PC-9 (cell line): ENCODE data around the gene LPIN3. TPM values are rescaled to one million over a fixed set of nuclear protein-coding genes. Genes with fewer than 3 reads are reported as not detected.

Source experiments
- BruUV-seq: library from RNA; stranded (reverse); fragments of 400-500 nt; replicated peaks from 2 replicates; lab custom pipeline; 2021; lab: Mats Ljungman, UMichigan
- CTCF ChIA-PET: fragments of 300-600 bp; sonication (Branson Sonifier 250); formaldehyde crosslinking; loops from one replicate; lab custom pipeline; 2022; ENCODE audit warnings: antibody characterized with exemption; lab: Charles Lee
- POLR2A ChIA-PET: fragments of 300-600 bp; sonication (Branson Sonifier 250); formaldehyde crosslinking; loops from one replicate; lab custom pipeline; 2022; ENCODE audit warnings: antibody characterized with exemption; ENCODE audit not compliant: unreplicated experiment; lab: Charles Lee
- DNase-seq, 2 experiments: peaks; one replicate each; pipeline versions ENCODE4 v3.0.0 to v3.0.0-alpha.2; 2015 to 2022; ENCODE audit warnings: mixed read lengths in 1 of 2
- H2AFZ ChIP-seq: fragments of 200-600 bp; sonication (generic); 2 replicates; pipeline ENCODE4 v1.8.1; 2017; ENCODE audit warnings: antibody characterized with exemption
- H3F3A ChIP-seq: fragments of 200-600 bp; sonication (generic); 2 replicates; pipeline ENCODE4 v1.8.1; 2017; ENCODE audit warnings: antibody characterized with exemption, mild to moderate bottlenecking, low read depth; ENCODE audit not compliant: insufficient read depth
- H3K27ac ChIP-seq: fragments of 200-600 bp; sonication (generic); 2 replicates; pipeline ENCODE4 v1.6.1; 2016; ENCODE audit warnings: mixed run types
- H3K27me3 ChIP-seq: fragments of 200-600 bp; sonication (generic); 2 replicates; pipeline ENCODE4 v1.6.1; 2016; ENCODE audit warnings: low read depth, mixed run types; ENCODE audit not compliant: insufficient read depth
- H3K36me3 ChIP-seq: fragments of 200-600 bp; sonication (generic); 2 replicates; pipeline ENCODE4 v1.6.1; 2016; ENCODE audit warnings: low read depth, mixed run types
- H3K4me1 ChIP-seq: fragments of 200-600 bp; sonication (generic); replicated peaks from 2 replicates; pipeline ENCODE4 v1.6.1; 2016; ENCODE audit warnings: mixed run types; ENCODE audit not compliant: insufficient read depth
- H3K4me2 ChIP-seq: fragments of 200-600 bp; sonication (generic); 2 replicates; pipeline ENCODE4 v1.6.1; 2017; ENCODE audit warnings: mixed run types
- H3K4me3 ChIP-seq: fragments of 200-600 bp; sonication (generic); 2 replicates; pipeline ENCODE4 v1.6.1; 2016; ENCODE audit warnings: mixed run types
- H3K79me2 ChIP-seq: fragments of 200-600 bp; sonication (generic); 2 replicates; pipeline ENCODE4 v1.6.1; 2017; ENCODE audit warnings: low read depth, mixed run types
- H3K9me2 ChIP-seq: fragments of 200-600 bp; sonication (generic); 2 replicates; pipeline ENCODE4 v1.8.1; 2017; ENCODE audit warnings: mild to moderate bottlenecking; ENCODE audit not compliant: insufficient read depth
- H3K9me3 ChIP-seq: fragments of 200-600 bp; sonication (generic); 2 replicates; pipeline ENCODE4 v1.8.1; 2016; ENCODE audit warnings: low read depth; ENCODE audit not compliant: insufficient read depth
- H4K20me1 ChIP-seq: fragments of 200-600 bp; sonication (generic); 2 replicates; pipeline ENCODE4 v1.8.1; 2017; ENCODE audit not compliant: insufficient read depth
- CTCF ChIP-seq: fragments of 200-600 bp; sonication (generic); conservative IDR thresholded peaks from 2 replicates; pipeline ENCODE4 v1.6.1; 2017; ENCODE audit warnings: mixed run types, antibody characterized with exemption, mild to moderate bottlenecking, moderate library complexity
- EZH2 ChIP-seq: fragments of 200-600 bp; sonication (generic); IDR thresholded peaks from 2 replicates; pipeline ENCODE4 v1.8.0; 2017; ENCODE audit warnings: antibody characterized with exemption, low read depth
- intact Hi-C: fragments of 100-400 bp; cut with micrococcal nuclease; formaldehyde crosslinking; loops from one replicate; pipeline ENCODE4 v1.10.0; 2022; ENCODE audit not compliant: unreplicated experiment
- total RNA-seq: library from RNA; stranded (reverse); gene quantifications from 2 replicates; pipeline ENCODE4 v1.2.3, GENCODE V29; 2021

LPIN3 gene
- total RNA-seq, 1 experiment from 2014 or later, result 12.1 TPM

- H3K27me3 ChIP-seq, result no peaks in the 10 kb centered on the region
- H3K4me3 ChIP-seq, result peak within 1 kb of the TSS; percentile 83
- H3K4me2 ChIP-seq, result peak within 1 kb of the TSS; percentile 89
- ChIA-PET CTCF (no interaction called here), POLR2A (no interaction called here)
- H4K20me1 ChIP-seq, result no peaks in the 10 kb centered on the region; the same call in 1 of the 2 replicates
- H2AFZ ChIP-seq, result peak within 1 kb of the TSS; percentile 98
- peak; percentile 87 to 99 for DNase-seq
- BruUV-seq, result no TSS peak
- no peaks in the 10 kb centered on the region for H3K9me2 ChIP-seq
- no peaks in the 10 kb centered on the region for H3K9me3 ChIP-seq
- peaks cover 32% of the 10 kb centered on the region for H3K4me1 ChIP-seq
- peaks cover 24% of the 10 kb centered on the region; the same call in 1 of the 2 replicates for H3K79me2 ChIP-seq
- peak within 1 kb of the TSS; percentile 51 for H3K27ac ChIP-seq
- peaks cover 28% of the 10 kb centered on the region for H3F3A ChIP-seq
- intact Hi-C loops, result loop anchor here (1.0 to 5.0 kb wide), 3 partner anchors 12 to 50 kb away; partner anchors contain the start of gene LPIN3
- TF ChIP-seq CTCF (no peak), EZH2 (no peak)
- H3K36me3 ChIP-seq, result no peaks in the 10 kb centered on the region
These were observed 22.9 kb upstream of the LPIN3 start, which contains the start of gene ZHX3 for GRCh38 chr20:41317546-41318270. Gene ZHX3 (minus strand): TSS chr20:41317731. CDS start chr20:41204916, 112,815 bp downstream.

- H3F3A ChIP-seq, result peaks cover 28% of the 10 kb centered on the region
- TSS peak; percentile 89 for BruUV-seq
These were observed 22.4 kb upstream of the LPIN3 start for GRCh38 chr20:41318271-41318649.

GRCh38 chr20:41320441-41320840, 20.2 kb upstream of the LPIN3 start:
- intact Hi-C loops, result no loop called here
- POLR2A ChIA-PET, result no interaction called here
- no peaks in the 10 kb centered on the region for H3K9me3 ChIP-seq
- H3K9me2 ChIP-seq, result no peaks in the 10 kb centered on the region
- no peak overlapping the region for H2AFZ ChIP-seq
- no peak overlapping the region for H3K27ac ChIP-seq
- peaks cover 14% of the 10 kb centered on the region; the same call in 1 of the 2 replicates for H3K79me2 ChIP-seq
- no peak for DNase-seq
- no peaks in the 10 kb centered on the region; the same call in 1 of the 2 replicates for H4K20me1 ChIP-seq
- TF ChIP-seq EZH2, result no peak
- TF ChIP-seq CTCF, result no peak
- no peak overlapping the region for H3K4me3 ChIP-seq
- H3K4me1 ChIP-seq, result peaks cover 31% of the 10 kb centered on the region
- H3K4me2 ChIP-seq, result no peak overlapping the region
- no peaks in the 10 kb centered on the region for H3K27me3 ChIP-seq
- BruUV-seq, result no TSS peak
- H3F3A ChIP-seq, result peaks cover 28% of the 10 kb centered on the region
- no peaks in the 10 kb centered on the region for H3K36me3 ChIP-seq
- CTCF ChIA-PET, result no interaction called here

More at GRCh38 chr20:41318271-41318649, 22.4 kb upstream of the LPIN3 start:
- ChIA-PET CTCF (no interaction called here), POLR2A (interaction anchor here (0.6 kb wide), 1 partner anchor 10 kb away, joined by 6 read pairs; no protein-coding TSS in a partner anchor)
- Histone ChIP-seq H4K20me1 (no peaks in the 10 kb centered on the region; the same call in 1 of the 2 replicates), H3K4me2 (peak overlapping the region; percentile 78), H3K9me3 (no peaks in the 10 kb centered on the region), H3K36me3 (no peaks in the 10 kb centered on the region), H3K4me3 (peak overlapping the region; percentile 60; the same call in 1 of the 2 replicates), H3K79me2 (peaks cover 24% of the 10 kb centered on the region; the same call in 1 of the 2 replicates), H3K4me1 (peaks cover 32% of the 10 kb centered on the region), H3K27ac (no peak overlapping the region), H3K27me3 (no peaks in the 10 kb centered on the region), H3K9me2 (no peaks in the 10 kb centered on the region), H2AFZ (peak overlapping the region; percentile 80)
- no peak for TF ChIP-seq EZH2
- TF ChIP-seq CTCF, result no peak
- intact Hi-C loops, result loop anchor here (5.0 kb wide), 1 partner anchor 51 kb away; no protein-coding TSS in a partner anchor
- no peak for DNase-seq
